ENCODE data around the gene CNTN2.

The CNTN2 gene

GRCh38 chr1:205074084-205074483 is 31.1 kb downstream of the CNTN2 start:
- DNase-seq (ENCODE audit: low spot score), result no peak

- DNase-seq (ENCODE audit: low spot score), result no peak
Measured at GRCh38 chr1:205074513-205074912, 31.5 kb downstream of the CNTN2 start.

GRCh38 chr1:205075642-205076155 is 32.7 kb downstream of the CNTN2 start:
- no peak for DNase-seq (ENCODE audit: low spot score)

GRCh38 chr1:205076245-205076761 is 33.3 kb downstream of the CNTN2 start:
- no peak for DNase-seq (ENCODE audit: low spot score)

GRCh38 chr1:205077158-205077933 is 34.3 kb downstream of the CNTN2 start:
- peak; percentile 50 for DNase-seq (ENCODE audit: low spot score)

- no peak for DNase-seq (ENCODE audit: low spot score)
Measured at GRCh38 chr1:205077934-205078311, 34.9 kb downstream of the CNTN2 start.

GRCh38 chr1:205082431-205082830 is 39.4 kb downstream of the CNTN2 start:
- DNase-seq (ENCODE audit: low spot score), result no peak

GRCh38 chr1:205084360-205084759 is 41.3 kb downstream of the CNTN2 start, which contains the start of gene TMEM81:
Gene TMEM81, minus strand, starts transcription at chr1:205084460. Its CDS starts 140 bp downstream, at chr1:205084320.
- no peak for DNase-seq (ENCODE audit: low spot score)

- no peak for DNase-seq (ENCODE audit: low spot score)
Measured at GRCh38 chr1:205088341-205088740, 45.3 kb downstream of the CNTN2 start.

GRCh38 chr1:205091043-205091740 is 48.2 kb downstream of the CNTN2 start:
- no peak for DNase-seq (ENCODE audit: low spot score)

GRCh38 chr1:205095422-205095821 is 52.4 kb downstream of the CNTN2 start:
- DNase-seq (ENCODE audit: low spot score), result no peak

GRCh38 chr1:205098242-205098641 is 55.2 kb downstream of the CNTN2 start:
- no peak for DNase-seq (ENCODE audit: low spot score)

GRCh38 chr1:205102404-205102803 is 59.4 kb downstream of the CNTN2 start:
- DNase-seq (ENCODE audit: low spot score), result no peak

GRCh38 chr1:205107327-205107726 is 64.3 kb downstream of the CNTN2 start:
- DNase-seq (ENCODE audit: low spot score), result no peak

- DNase-seq (ENCODE audit: low spot score), result no peak
Measured at GRCh38 chr1:205108464-205108863, 65.5 kb downstream of the CNTN2 start.

GRCh38 chr1:205109269-205109668 is 66.3 kb downstream of the CNTN2 start:
- DNase-seq (ENCODE audit: low spot score), result no peak

GRCh38 chr1:205109711-205110110 is 66.7 kb downstream of the CNTN2 start:
- DNase-seq (ENCODE audit: low spot score), result no peak

- DNase-seq (ENCODE audit: low spot score), result no peak
Measured at GRCh38 chr1:205111354-205111753, 68.3 kb downstream of the CNTN2 start.

- no peak for DNase-seq (ENCODE audit: low spot score)
Measured at GRCh38 chr1:205118752-205119151, 75.7 kb downstream of the CNTN2 start.

- DNase-seq (ENCODE audit: low spot score), result peak; percentile 96
Measured at GRCh38 chr1:205121660-205122488, 78.9 kb downstream of the CNTN2 start, which contains the start of gene RBBP5. Gene RBBP5, minus strand, starts transcription at chr1:205121978. Its CDS starts 105 bp downstream, at chr1:205121873.

GRCh38 chr1:205122489-205122882 is 79.5 kb downstream of the CNTN2 start:
- no peak for DNase-seq (ENCODE audit: low spot score)

- no peak for DNase-seq (ENCODE audit: low spot score)
Measured at GRCh38 chr1:205124726-205125125, 81.7 kb downstream of the CNTN2 start.

Measured in globus pallidus (tissue), 1 donor.